ENCODE results near the gene SLC7A7.
A peak's percentile ranks its signal among the peaks of the same experiment; 100 is the strongest.
"Not testable (repeated sequence)": the region's sequence is repeated elsewhere in the genome, so short reads cannot be mapped to it uniquely, and the experiment has no call there.

Gene SLC7A7

DNA sequence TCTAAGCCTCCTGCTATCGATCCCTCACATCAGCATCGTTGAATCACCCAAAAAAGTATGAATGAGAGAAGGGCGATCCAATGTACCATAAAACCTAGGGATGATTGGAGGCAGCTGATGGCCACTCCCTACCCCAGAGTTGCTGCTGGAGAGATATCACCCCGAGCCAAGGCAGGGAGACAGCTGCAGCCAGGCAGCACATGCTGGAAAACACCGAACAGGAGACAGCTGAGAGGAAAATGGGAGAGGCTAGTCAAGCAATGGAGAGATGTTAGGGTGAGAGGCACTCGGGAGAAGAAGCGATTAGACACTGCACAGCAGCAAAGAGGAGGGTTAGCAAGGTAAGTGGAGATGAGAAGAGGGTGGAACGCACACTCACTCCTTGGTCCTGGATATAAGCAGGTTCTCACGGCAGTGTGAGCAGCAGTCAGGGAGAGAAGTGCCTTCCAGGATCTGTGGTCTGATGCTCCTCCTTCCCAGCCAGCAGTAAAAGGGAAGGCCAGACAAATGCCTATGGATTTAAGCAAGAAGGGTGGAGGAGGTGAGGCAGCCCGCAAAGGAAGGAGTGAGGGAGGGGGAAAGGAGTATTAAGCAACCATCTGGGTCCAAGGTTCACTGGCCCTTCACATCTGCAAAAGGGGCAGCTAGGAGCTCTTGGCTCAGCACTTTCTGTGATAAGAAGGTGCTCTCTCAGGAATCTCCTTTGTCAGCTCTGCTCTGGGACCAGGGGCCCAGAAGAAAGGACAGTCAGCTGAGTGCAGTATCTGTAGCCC, at the start of gene SLC7A7:
TSS of gene SLC7A7 (minus strand) at position 495 of the 773 bp plus-strand sequence. CDS start 2,037 bp downstream, outside the sequence.
- DNase-seq (ENCODE audit: low spot score) = no peak

DNA sequence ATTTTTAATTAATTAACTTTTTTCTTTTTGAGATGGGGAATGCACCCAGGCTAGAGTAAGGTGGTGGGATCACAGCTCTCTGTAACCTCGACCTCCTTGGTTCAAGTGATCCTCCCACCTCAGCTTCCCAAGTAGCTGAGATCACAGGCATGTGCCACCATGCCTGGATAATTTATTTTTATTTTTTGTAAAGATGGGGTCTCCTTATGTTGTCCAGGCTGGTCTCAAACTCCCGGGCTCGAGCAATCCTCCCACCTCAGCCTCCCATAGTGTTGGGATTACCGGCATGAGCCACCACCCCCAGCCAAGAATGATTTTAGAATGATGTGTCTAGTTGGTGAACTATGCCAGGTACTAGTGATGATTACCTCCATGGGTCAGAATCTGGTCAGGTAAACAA, 49.7 kb upstream of the SLC7A7 start:
- DNase-seq (ENCODE audit: low spot score) = no peak

DNA sequence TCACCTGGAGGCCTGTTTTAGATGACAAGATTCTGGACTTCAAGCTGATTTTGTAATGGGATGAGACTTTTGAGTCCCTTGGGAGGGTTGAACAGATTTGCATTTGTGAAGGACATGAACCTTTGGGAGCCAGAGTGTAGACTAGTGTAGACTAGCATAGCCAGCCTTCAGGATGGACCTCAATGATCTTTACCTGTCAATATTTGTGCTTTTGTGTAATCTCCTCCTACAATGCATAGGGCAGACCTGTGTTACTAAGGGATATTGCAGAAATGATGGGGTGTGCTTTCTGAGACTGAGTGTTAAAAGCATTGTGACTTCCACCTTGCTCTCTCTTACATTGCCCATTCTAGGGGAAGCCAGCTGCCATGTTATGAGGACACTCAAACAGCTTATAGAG, 46.4 kb upstream of the SLC7A7 start:
- DNase-seq (ENCODE audit: low spot score) = no peak

DNA sequence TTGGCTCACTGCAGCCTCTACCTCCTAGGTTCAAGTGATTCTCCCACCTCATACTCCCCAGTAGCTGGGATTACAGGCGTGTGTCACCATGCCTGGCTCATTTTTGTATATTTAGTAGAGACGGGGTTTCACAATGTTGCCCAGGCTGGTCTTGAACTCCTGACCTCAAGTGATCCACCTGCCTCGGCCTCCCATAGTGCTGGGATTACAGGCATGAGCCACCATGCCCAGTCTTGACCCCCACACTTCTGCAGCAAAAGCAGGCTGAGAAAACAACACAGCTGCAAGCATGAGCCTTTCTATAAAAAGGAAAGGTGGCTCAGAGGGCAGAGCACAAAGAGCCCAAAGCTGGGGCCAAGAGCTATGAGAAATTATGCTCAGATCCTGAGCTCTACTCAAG, 45.1 kb upstream of the SLC7A7 start:
- DNase-seq (ENCODE audit: low spot score) = not testable (repeated sequence)

DNA sequence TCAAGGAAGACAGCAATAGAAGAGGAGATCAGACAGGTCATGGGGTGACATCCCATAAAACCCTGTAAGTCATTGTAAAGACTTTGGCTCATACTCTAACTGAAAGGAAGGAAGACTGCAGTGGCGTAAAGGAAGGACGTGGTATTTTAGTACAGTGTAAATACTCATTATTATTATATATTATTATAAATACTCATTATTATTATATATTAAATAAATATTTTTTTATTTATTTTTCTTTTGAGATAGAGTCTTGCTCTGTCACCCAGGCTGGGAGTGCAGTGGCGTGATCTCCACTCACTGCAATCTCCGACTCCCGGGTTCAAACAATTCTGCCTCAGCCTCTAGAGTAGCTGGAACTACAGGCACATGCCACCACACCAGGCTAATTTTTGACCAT, 41.2 kb upstream of the SLC7A7 start:
- DNase-seq (ENCODE audit: low spot score) = no peak

DNA sequence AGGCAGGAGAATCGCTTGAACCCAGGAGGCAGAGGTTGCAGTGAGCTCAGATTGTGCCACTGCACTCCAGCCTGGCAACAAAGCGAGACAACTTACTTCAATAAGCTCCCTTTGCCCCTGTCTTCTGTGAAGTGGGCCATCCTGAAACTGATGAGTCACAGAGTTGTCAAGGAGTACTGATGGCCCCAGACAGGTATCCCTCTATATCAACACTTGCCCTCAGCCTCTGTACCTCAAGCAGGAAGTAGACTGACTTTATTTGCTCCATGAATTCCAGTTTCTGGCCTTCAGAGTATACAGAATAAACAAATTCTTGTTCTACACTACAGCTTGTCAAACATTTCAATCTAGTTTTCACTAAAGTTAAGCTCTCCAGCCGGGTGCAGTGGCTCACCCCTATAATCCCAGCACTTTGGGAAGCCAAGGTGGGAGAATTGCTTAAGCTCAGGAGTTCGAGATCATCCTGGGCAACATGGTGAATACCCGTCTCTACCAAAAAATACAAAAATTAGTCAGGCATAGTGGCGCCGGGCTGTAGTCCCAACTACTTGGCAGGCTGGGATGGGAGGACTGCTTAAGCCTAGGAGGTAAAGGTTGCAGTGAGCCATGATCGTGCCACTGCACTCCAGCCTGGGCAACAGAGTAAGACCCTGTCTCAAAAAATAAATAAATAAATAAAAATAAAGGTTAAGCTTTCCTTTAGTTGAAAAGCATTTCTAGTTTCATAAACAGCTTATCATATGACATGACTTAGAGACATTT, 39.9 kb upstream of the SLC7A7 start:
- no peak for DNase-seq (ENCODE audit: low spot score)

DNA sequence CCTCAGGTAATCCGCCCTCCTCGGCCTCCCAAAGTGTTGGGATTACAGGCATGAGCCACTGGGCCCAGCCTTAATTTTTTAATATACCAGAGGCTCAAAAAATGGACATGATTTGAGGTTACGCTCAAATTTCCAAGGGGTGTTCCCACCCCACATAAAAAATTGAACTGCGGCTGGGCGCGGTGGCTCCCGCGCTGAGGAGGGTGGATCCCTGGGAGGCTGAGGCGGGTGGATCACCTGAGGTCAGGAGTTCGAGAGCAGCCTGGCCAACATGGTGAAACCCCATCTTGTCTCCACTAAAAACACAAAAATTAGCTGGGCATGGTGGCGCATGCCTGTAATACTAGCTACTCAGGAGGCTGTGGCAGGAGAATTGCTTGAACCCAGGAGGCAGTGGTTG, 39.1 kb upstream of the SLC7A7 start:
- DNase-seq (ENCODE audit: low spot score) = not testable (repeated sequence)

DNA sequence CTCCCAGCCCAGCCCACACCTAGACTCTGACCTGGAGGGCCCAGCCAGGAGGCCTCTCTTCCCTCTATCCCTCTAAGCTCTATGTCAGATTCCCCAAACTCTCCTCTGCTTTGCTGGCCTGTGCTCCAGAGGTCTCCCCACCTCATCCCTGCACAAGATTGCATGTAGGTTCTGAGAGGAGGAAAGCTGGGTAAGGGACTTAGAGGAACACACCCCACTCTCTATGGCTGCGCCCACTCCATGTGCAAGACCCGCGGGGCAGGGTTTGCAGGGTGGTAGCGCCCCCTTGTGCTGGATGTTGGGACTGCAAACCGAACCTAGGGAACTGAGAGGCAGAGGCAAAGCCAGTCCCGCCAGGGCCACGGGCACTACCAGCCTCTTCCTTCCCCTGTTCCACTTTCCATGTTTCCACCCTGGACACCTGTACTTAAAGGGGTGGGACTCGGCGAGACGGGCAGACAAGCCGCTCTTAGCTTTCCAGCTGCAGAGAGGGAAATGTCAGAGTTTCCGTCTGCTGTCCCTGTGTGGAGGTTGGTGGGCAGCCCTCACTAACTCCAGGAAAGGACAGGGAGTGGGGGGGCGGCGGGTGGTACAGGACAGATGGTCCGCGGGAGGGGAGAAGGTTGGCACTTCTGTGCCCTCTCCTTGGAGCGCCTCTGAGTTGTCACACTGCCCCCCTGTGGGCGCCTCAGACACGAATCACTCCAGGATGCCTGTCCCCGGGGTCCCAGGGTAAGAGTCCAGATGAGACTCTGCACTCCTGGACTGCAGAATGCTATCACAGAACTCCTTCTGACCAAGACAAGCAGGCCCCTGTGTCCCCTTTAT, 37.9 kb upstream of the SLC7A7 start:
- DNase-seq (ENCODE audit: low spot score) = peak; percentile 79

DNA sequence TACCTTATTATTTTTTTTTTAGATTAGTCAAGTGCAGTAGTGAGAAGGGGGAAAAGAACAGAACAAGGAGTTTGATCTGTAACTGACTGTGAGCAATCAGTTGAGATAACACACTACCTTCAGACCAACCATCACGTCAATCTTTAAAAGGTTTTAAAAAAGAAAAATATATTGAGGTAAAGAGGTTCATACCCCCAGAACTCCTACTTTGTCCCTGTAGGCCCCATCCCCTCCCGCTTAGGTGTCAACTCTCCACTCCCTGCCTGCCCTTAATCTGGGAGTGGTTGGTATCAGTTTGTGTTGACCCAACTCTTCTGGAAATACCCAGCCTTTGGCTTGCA, 37.3 kb upstream of the SLC7A7 start:
- no peak for DNase-seq (ENCODE audit: low spot score)

DNA sequence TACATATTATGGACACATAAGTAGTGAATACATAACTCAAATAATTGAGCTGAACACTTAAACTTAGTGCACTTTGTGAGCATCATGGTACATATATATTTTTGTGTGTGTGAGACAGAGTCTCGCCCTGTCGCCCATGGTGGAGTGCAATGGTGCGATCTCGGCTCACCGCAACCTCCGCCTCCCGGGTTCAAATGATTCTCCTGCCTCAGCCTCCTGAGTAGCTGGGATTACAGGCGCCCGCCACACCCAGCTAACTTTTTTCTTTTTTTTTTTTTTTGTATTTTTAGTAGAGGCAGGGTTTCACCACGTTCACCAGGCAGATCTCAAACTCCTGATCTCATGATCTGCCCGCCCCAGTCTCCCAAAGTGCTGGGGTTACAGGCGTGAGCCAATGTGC, 36.9 kb upstream of the SLC7A7 start:
- not testable (repeated sequence) for DNase-seq (ENCODE audit: low spot score)

DNA sequence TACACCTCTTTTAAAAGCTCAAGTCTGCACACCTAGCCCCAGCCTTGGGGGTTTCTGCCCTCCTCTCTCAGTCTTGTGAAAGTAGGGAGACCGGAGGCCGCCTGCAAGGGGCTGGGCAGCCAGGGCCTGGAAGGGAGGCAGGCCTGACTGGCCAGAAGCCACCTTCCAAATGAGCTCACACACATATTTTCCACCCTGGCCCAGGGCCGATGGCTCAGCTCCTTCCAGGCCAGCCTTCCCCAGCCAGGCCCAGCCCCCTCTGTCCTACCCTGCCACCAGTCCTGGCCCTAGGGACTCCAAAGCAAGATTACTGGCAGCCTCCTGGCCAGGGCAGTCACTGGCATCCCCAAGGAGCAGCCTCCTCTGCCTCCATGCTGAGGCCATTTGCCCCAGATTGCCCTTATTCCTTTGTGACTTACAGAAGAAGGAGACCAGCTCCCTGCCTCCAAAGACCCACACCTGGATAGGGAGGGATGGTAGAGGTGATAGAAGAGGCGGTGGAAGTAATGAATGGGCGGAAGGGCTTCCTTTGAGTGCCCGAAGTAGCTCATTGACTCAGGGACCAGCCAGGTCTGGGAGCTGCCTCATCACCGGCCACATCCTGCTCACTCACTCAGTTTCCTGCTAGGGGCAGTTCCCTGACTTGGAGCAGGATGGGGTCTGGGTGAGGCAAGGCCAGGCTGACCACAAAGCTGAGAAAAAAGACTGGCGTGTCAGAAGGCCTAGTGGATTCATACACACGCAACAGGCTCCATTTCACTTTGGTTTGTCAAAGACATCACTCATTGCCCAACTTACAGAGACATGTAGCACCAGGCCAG, 35.9 kb upstream of the SLC7A7 start:
- DNase-seq (ENCODE audit: low spot score) = no peak

DNA sequence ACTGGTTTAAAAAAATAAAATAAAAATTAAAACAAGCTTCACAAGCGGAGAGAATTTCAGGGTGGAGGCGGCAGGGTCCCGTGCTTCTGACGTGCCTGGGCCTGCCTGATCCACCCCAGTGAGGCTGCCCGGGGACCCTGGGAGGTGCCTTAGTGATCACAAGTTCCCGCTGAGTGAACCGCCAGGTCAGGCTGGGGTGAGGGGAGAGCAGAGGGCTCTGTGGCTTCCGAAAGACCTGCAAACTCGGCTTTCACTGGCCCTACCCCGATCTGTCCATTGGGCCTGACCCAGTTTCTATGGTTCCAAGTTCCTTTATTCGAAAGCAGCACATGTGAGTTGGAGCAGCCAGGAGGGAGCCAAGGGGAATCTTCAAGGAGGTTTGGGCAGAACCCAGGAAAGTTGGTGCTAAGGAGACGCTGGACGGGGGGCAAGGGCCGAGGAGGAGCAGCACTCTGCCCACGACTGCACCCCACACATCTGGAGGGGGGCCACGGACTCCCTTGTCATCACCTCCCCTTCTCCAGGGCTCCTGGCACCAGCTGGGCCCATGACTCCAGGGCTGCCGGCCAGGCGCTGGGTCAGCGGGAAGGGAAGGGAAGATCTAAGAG, 34.1 kb upstream of the SLC7A7 start:
- no peak for DNase-seq (ENCODE audit: low spot score)

DNA sequence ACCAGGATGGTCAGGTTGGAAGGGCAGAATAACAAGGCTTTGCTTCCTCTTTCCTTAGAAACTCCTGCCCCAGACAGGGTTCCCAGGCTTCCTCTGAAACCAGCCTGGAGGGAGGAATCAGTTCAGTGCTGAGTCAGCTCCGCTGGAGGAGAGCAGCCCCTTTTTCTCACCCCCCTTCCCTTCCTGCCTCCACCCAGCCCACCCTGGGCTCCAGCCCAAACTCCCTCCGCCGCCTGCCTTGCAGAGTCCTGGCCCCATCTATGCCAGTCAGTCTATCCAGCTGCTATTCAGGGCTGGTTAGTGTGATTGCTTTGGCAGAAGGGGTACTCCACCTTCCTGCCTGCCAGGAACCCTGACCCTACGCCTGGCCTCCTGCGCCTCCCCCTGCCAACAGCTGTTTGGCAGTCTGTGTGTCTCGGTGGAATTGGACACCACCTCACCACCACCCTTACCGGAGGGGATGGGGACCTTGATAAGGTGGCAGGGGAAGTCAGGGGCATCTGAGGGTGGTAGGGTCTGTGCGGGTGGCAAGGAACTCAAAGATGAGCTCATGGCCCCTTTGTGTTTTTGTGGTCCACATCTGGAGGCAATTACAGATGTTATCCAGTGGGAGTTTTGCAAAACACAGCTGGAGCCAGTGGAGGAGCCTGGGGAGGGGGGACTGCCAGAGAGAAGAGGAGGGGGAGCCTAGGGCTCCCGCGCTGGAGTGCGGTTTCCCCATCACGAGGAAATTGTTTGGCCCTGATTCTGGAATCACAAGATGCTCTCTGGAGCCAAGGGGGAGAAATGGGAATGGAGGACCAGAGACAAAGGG, 33.3 kb upstream of the SLC7A7 start:
- no peak for DNase-seq (ENCODE audit: low spot score)

DNA sequence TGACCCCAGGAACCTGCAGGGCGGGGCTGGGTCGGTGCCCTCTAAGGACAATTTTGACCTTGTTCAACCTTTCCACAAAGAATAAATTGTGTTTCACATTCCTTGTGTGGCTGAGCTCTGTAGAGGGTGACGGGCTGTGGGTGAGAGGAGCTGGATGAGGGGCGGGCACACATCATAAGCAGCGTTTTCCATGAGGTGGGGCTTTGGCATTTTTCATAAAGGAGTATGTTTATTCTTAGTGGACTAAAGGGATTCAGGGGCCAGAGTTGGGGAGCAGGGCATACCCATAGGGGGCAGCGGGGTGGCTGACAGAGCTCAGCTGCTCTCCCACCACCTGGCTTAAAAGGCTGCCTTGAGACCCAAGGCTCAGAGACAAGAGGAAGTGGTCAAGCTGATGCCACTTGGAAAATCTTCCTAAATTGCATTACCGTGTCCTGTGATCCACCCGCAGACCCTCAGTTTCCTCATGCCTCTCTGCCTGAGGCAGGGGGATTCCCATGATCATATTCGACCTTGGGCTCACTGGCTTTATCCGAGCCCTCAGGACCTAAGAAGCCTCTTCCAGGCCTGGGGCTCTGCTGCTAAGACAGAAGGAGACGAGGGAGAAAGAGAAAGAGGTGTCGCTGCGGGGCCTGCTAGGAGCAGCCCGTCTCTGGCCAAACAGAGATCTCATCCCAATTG, 32.6 kb upstream of the SLC7A7 start:
- no peak for DNase-seq (ENCODE audit: low spot score)

DNA sequence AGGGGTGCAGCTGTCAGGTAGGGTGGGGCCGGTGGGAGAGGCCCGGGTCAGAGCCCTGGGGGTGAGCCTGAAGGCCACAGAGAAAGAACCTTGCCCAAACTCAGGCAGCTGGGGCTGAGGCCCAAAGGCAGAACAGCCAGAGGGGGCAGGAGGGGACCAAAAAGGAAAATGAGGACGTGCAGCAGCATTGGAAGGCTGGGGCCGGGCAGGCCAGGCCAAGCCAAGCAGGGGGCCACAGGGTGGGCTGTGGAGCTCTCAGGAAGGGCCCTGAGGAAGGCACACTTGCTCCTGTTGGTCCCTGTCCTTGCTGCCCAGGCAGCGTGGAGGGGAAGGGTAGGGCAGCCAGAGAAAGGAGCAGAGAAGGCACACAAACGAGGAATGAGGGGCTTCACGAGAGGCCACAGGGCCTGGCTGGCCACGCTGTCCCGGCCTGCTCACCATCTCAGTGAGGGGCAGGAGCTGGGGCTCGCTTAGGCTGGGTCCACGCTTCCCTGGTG, 31.6 kb upstream of the SLC7A7 start:
- no peak for DNase-seq (ENCODE audit: low spot score)

DNA sequence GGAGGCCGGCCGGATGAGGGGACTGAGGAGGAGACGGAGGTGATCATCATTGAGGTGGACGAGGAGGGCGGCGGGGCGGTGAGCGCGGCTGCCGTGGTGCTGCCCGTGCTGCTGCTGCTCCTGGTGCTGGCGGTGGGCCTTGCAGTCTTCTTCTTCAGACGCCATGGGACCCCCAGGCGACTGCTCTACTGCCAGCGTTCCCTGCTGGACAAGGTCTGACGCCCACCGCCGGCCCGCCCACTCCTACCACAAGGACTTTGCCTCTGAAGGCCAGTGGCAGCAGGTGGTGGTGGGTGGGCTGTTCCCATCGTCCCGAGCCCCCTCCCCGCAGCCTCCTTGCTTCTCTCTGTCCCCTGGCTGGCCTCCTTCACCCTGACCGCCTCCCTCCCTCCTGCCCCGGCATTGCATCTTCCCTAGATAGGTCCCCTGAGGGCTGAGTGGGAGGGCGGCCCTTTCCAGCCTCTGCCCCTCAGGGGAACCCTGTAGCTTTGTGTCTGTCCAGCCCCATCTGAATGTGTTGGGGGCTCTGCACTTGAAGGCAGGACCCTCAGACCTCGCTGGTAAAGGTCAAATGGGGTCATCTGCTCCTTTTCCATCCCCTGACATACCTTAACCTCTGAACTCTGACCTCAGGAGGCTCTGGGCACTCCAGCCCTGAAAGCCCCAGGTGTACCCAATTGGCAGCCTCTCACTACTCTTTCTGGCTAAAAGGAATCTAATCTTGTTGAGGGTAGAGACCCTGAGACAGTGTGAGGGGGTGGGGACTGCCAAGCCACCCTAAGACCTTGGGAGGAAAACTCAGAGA, 30.8 kb upstream of the SLC7A7 start:
- DNase-seq (ENCODE audit: low spot score) = no peak

DNA sequence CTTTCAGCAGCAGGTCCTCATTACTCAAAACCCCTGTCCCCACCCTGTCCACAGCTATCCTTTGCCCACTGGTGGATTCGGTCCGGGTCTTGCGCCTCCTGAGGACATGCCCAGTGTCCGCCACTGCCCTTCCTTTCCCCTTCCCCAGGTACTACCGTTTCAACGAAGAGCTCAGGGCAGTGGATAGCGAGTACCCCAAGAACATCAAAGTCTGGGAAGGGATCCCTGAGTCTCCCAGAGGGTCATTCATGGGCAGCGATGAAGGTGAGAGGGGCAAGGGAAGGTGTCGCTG, 29.8 kb upstream of the SLC7A7 start:
- no peak for DNase-seq (ENCODE audit: low spot score)

DNA sequence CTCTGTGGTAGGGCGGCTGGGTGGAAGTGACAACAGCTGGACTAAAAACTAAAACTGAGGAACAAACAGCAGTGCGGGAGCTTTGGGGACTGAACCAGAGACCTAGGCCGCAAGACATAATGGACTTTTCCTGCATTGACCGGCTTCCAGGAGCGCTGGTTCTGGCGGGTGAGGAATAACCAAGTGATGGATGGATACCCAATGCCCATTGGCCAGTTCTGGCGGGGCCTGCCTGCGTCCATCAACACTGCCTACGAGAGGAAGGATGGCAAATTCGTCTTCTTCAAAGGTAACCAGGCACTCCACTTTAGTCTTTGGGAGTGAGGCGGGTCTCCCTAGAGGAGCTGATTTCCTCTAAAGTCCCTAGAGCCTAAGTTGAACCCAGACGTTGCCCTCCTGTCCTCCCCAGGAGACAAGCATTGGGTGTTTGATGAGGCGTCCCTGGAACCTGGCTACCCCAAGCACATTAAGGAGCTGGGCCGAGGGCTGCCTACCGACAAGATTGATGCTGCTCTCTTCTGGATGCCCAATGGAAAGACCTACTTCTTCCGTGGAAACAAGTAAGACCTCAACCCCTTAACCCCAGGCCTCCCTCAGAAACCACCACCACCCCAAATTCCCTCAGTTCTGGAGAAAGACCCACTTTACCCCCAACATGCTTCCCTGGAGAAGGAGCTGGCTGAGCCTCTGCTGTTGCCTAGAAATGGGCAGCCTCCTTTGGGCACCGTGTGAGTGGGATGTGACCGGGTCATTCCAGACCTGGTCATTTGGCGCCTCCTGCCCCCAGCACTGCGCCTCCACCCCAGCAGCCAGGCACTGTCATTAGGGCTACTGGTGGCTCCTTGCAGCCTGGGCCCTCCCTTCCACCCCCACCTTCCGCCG, 29.2 kb upstream of the SLC7A7 start:
- DNase-seq (ENCODE audit: low spot score) = no peak
